Superior temporal gyrus (tissue), 1 donor: Measurements from ENCODE around the gene PLAC1.

Experiments
- DNase-seq: peaks from one replicate; pipeline ENCODE4 v3.0.0-alpha.2; 2016; ENCODE audit errors: extremely low spot score

The PLAC1 gene

GRCh38 chrX:134543288-134543687 lies 115.0 kb downstream of the PLAC1 start:
- DNase-seq: no peak

DNA sequence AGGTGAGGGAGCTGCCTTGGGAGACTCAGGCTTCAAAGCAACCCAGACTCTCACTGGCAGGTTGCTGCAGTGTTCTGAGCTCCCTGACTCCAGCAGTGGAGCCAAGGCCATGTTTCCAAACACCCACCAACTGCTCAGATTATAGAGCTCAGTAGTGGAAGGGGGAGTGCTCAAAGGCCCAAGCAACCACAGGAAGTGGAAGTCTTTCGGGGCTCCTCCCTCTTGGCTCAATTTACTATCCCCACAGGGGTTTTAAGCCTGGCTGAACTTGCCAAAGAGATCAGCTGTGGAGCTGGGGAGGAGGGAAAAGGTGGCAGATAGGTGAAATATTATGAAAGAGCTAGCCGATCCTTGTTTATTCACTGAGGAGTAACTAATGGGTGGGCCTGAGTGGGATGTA lies 115.8 kb downstream of the PLAC1 start:
- DNase-seq: no peak

DNA sequence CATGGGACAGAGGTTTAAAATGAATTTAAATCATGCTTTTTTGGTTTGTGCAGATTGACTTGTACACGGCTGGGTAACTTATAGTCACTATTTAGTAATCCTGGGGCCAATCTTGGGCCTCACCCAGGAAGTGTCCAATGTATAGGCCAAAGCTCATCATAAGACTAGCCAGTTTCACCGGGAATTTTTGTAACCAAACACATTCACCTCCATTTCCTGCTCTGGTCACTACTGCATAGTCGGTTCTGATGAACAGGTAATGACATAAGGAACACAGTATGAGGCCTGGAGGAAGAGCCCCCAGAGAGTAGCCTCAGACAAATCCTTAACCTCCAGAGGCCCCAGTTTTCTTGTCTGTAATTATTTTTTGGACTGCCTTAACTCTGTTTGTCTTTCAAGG lies 116.4 kb downstream of the PLAC1 start:
- no peak for DNase-seq

- no peak for DNase-seq
These were observed 120.0 kb downstream of the PLAC1 start for GRCh38 chrX:134538316-134538715.

GRCh38 chrX:134537179-134537955 lies 120.9 kb downstream of the PLAC1 start:
- DNase-seq: no peak

GRCh38 chrX:134533952-134534351 lies 124.3 kb downstream of the PLAC1 start:
- DNase-seq: no peak

GRCh38 chrX:134533352-134533751 lies 124.9 kb downstream of the PLAC1 start:
- no peak for DNase-seq

DNA sequence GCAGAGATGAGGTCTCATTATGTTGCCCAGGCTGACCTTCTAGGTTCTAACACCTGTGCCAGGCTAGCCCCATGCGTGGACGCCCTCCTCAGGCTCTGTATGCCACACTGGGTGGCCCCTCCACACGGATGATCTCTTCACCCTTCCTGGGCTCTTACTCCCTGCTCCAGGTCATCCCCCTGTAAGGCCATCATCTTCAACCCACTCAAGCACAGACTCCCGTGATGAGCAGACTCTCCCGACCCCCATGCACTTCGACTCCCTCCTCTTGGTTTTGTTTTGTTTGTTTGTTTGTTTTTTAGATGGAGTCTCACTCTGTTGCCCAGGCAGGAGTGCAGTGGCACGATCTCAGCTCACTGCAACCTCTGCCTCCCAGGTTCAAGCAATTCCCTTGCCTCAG lies 127.4 kb downstream of the PLAC1 start:
- no peak for DNase-seq

DNA sequence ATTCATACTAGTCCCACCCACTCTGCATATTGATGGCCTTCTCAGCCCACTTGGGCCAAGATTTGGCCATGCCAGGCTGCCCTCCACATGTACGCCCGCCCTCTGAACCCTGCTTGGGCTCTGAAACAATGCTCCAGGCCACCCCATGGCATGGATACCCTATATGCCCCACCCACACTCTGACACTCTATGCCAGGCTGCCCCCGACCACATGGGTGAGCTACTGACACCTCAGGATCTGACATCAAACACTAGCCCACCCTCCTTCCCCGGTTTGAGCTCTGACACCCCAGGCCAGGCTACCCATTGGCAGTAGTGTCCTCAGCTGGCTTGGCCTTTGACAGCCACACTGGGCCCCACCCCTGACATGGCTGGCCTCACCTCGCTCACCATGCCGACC lies 128.8 kb downstream of the PLAC1 start:
- DNase-seq: no peak

DNA sequence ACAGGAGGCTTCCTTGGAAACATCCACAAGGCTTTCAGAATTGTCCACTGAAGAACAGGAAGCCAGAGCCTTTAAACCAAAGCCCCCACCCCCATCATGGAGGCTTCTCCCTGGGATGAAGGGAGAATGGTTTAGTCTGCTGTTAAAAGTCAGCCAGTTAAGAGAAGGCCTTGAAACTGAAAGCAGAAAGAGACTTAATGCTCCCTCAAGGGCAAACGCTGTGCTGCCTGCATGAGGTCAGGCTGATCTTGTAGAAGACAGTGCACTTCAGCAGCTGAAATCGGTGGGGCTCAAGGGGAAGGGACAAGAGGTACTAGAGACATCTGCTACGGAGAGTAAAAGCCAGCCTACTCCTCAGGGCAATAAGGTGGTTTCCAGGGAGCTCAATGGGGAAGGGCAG lies 129.3 kb downstream of the PLAC1 start:
- DNase-seq: no peak

DNA sequence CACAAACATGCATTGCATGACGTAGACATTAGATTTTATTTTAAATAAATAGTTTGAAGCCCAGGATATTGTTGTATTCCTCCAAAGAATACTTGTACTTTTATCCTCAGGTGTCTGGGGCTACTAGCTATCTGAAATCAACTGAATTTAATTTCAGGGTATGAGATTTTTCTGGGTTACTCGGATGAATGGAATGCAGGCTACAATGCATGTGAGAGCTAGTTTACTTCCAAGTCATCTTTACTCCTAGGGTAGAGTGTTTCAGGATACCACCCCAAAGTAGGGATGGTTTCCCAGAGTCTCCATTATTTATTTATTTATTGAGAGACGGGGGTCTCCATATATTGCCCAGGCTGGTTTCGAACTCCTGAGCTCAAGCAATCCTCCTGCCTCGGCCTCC lies 131.9 kb downstream of the PLAC1 start:
- no peak for DNase-seq

DNA sequence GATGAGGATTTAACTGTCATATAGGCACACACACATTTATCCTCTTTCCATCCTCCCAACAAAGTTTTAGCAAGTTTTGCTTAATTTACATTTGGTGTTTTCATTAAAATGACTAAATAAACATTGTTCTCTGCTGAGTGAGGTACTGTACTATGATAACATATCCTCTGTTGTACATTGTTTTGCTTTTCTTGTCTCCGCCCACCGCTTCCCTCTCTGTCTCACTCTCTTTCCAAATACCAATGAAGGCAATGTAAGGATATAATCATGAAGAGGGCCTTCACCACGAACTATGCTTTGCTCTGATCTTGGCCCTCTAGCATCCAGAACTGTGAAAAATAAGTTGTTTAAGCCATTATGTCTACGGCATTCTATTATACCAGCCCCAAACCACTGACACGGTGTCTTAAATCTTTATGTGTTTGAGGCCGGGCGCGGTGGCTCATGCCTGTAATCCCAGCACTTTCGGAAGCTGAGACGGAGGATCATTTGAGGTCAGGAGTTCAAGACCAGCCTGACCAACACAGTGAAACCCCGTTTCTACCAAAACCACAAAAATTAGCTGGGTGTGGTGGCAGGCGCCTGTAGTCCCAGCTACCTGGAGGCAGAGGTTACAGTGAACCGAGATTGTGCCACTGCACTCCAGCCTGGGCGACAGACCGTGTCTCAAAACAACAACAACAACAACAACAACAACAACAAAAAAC lies 133.0 kb downstream of the PLAC1 start:
- DNase-seq: no peak

- DNase-seq: no peak
These were observed 134.1 kb downstream of the PLAC1 start for GRCh38 chrX:134524181-134524580.

GRCh38 chrX:134520860-134521390 lies 137.3 kb downstream of the PLAC1 start:
- peak; percentile 33 for DNase-seq
